IPS DF 4.7 (cell line): ENCODE measurements around the gene VAV3.
"Not testable (repeated sequence)": the region's sequence is repeated elsewhere in the genome, so short reads cannot be mapped to it uniquely, and the experiment has no call there.

Source experiments
- DNase-seq: peaks from one replicate; pipeline ENCODE4 v3.0.0-alpha.2; 2013; ENCODE audit warnings: low spot score; ENCODE audit errors: extremely low read depth

The VAV3 gene

DNA sequence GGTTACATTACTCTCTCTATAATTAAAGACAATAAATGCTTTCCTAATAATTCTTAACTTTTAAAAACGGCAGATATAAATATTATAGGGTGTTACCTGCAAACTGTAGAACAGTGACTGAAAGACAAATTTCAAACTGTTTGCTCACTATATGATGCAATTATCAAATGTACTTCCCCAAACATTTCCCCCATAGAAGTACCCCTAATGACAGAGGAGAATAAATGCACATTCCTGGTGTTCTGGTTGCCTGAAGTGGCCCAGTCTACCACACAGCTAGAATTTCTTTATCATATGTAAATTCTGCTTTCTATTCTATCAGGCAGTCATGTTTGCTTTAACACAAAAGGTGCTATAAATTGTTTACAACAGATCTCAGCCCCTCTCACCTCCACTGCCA is 70.4 kb downstream of the VAV3 start:
- DNase-seq: no peak

DNA sequence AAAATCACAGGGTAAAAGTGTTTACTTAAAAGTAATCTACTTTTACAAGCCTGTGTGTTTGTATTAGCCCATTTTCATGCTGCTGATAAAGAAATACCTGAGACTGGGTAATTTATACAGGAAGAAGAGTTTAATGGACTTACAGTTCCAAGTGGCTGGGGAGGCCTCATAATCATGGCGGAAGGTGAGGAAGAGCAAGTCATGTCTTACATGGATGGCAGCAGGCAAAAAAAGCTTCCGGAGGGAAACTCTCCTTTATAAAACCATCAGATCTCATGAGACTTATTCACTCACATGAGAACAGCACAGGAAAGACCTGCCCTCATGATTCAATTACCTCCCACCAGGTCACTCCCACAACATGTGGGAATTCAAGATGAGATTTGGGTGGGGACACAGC is 71.6 kb downstream of the VAV3 start:
- DNase-seq: not testable (repeated sequence)

DNA sequence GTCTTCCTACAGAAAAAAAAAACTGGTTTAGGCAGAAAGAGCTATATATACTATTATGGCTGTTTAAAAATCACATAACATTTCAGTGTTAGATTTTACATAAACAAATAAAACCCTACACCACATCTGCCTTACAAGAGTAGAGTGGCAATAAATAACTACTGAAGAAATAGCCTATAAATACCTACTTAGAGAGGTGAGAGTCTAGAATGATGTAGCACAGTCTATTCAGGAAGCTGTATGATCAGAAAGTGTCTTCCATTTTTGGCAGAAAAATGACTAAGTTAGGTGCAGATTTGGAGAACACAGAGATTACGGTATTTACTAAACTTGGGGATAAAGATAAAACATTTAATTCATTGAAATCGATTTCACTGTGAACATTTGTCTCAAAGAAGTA is 75.5 kb downstream of the VAV3 start:
- no peak for DNase-seq

DNA sequence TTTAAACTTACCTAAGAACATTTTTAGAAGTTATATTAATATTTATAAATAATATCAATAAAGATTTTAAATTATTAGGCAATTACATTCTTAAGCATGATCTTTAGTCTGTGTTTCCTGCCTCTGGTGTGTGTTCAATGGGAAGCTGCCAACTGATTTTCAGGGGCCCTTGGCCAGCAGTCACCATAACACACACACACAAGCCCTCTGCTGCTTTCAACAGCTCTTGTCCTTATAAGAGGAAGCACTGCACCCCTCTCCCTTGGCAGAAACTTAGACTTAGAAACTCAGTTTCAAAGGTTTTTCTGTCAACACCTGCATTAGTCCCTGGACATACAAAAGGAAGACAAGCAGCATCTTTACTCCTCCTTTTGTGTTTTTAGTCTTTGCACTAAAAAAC is 81.4 kb downstream of the VAV3 start:
- DNase-seq: no peak

DNA sequence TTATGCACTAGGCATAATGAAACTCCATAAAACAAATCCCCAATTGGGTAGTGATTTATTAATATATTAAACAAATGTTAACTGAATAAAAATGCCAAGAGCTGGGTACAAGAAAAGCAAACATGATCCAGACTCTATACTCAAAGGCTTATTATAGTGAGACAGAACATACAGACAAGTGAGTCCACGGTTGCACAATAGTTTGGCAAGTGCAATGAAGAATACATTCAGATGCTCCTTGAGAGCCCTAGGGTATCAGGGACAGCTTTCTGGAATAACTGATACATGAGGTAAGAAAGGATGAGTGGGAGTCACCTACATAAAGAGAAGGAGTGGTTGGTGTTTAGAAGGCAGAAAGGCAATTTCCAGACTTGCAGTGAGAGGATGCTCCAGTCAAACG is 85.1 kb downstream of the VAV3 start:
- DNase-seq: no peak

DNA sequence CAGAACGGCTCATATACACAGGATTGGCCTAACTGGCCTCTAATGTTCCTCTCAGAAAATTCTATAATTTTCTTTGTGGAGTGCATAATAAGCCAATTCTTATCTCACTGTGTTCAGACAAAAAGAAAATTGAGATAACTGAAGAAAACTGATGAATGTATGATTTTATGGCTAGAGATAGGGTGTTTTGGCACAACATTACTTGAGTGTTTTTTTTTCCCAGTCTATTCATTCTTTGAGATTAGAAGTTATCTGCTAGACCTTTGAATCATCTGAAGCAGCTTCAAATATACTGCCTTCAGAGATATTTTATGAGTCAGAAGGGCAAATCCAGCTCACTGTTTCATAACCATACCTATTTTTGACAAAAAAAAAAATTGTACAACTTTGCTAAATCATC is 85.6 kb downstream of the VAV3 start:
- no peak for DNase-seq

DNA sequence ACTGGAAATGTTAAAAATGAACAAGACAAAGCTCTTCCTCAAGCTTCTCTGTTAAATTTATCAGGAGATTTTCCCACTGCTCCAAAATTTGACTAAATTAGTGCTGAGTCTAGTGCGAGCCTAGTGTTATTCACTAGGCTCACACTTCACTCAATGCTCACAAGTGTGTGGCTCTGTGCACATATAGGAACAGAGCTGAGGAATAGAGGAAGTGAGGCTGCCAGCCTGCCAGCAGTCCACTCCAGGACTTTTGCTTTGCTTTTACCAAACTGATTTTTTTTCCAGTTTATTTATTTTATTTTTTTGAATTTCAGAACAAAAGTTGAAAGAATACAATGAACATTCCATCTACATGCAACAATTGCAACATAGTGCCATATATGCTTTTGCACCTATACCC is 87.2 kb downstream of the VAV3 start:
- DNase-seq: no peak

DNA sequence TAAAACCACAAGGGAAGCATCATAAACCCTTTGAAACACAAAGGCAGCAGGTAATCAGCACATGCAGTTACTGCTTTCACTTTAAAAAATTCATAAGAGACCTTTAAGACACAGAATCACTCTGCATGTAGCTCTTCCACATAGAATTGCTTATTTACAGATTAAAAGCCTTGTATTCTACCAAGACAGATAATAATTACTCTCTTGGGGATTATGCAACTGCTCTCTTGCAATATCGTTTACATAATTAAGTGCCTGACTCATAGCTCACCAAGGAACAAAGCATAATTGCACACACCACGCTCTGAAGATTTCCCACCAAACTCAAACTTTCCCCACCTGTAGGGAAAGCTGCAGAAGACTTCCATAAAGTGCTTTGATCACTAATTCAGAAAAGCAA is 87.9 kb downstream of the VAV3 start:
- DNase-seq: no peak

DNA sequence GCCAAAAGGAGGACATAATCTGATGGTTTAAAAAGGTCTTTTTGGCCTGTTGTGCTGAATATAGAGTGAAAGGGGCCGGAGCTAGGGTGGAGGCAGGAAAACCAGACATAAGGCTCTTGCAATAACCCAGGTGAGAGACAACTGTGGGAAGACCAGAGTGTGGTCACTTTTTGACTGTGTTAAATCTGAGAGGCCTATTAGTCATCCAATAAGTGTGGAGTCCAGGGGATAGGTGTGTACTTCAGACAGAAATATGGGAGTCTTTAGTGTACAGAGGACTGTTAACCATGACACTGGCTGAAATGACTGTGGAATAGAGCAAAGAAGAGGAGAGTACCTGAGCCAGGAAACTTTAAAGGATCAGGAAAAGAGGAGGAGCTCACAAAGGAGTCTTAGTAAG is 89.3 kb downstream of the VAV3 start:
- no peak for DNase-seq

DNA sequence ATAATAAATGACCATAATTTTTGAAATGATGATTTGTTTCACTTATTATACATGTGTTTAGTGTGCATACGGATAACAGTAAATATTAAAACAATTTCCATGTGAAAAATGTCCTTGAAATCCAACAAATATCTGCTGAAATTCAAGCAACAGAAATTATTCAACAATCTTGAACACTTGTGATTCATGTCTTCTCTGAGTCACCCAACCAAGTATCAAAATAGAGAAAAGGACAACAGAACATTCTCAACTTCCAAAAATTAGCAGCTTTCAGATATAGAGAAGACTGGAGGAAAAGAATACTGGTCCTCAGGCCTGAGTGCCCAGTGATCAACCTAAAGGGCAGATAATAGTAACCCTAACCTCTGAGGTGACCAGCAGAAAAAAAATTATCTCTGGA is 90.8 kb downstream of the VAV3 start:
- DNase-seq: no peak

DNA sequence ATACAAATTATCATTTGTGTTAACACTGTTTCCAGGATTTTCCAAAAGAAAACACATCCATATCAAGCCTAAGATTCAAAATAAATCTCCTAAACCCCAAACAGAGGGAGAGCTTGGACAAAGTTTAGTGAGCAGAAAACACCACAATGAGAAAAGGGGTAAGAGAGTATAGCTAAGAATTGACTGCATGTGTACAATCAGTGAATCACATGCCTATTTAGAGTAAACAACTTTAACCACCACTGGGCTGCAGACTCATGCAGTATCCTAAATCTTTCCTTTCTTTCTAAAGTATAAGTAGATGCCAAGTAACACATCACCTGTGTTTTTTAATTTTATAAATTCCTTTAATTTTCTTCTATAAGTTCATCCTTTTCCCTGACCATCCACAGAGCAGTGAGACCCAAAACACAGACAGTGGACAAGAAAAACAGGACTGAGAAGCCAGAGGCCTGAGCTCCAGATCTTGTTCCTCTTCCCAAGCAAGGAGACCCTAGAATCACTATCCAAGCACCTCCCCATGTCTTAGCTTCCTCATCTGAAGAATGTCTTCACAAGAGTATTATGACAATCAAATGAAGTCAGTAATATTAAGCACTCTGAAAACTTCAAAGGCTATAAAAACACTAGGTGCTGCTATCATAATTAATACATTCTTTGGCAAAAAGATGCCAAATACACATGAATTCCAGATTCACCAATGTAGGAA is 93.1 kb downstream of the VAV3 start:
- no peak for DNase-seq

DNA sequence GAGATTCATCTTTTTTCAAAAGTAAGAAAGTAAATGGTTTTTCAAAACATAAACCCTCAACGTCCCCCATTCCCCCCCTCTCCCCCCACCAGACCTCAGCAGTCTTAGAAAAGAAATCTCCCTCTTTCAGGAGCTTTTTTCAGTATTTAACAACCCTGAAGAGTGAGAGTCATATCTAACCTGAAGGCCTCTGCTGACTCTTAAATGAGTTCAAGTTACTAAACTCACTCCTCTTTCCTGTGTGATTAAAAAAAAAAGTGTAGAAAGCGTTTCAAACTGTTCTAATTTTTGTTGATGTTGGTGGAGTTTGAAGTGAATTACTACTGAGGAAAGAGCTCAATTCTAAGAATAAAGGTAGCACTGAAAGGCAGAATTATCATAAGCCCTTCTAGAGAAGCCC is 93.7 kb downstream of the VAV3 start:
- no peak for DNase-seq

DNA sequence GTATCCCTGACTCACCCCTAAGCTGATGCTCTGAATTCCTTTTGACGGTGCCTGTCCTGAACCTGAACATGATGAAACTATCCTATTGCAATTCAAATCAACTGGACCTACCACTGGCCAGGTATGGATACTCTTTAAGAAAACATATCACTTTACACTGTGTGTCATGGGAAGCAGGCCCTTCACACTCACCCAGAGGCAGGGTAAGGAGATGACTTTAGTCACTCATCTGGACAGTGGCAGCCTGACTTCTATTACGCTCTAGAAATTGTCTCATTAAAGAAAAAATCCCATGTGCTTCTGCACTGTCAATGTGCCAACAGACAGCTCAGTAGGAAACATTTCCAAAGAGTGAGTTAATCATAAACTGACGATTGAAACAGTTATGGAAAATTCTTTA is 94.3 kb downstream of the VAV3 start:
- no peak for DNase-seq

DNA sequence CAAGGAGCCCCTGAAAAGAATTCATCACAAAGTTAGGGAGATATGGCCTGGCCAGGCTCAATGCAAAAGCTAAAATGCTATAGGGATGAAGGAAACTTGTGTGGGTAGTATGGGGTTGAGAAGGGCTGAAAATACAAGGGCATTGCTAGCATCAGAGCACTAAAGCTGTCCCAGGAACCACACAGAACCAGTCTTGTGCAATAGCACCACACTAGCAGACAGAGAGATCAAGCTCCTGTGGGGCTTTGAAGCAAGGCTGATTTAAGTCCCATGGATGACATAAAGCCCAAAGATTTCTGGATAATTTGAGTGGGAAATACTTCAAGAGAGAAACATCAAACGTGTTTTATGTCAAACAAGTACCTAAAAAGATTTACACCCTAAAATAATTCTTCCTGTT is 97.1 kb downstream of the VAV3 start:
- DNase-seq: no peak

DNA sequence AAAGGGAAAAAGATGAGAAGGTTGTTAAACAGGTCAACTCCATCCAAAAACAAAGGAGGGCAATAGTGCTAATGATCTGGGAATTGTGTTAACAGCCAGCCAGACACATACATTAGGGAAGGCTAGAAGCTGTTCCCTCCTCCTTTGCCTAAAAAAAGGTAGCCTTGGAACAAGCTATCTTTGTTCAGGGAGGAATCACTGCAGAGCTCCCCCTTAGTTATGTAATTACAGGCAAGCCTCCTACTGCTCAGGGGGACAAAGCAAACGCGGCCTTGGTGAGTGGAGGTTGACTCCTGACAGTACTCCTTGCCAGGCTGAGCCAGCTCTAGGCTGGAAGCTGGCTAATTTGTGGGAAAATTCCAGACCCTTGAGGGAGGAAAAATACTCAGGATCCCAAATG is 97.6 kb downstream of the VAV3 start:
- peak; percentile 85 for DNase-seq

DNA sequence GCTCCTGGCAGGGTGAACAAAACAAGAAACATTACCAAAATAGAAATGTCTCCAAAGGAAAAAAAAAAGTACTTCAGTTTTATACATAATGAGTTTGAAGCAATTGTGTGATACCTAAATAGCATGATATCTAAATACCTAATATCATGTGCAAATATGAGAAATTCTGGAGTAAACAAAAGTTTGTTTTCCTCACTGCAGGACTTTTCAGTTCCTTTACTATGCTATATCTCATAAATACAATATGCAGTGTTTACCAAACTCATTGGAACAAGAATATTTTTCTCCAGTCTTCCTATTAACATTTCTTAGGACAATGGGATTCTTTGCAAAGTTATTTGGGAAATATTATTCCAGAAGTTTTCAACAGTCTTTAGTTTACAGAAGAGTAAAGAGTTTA is 98.1 kb downstream of the VAV3 start:
- no peak for DNase-seq

DNA sequence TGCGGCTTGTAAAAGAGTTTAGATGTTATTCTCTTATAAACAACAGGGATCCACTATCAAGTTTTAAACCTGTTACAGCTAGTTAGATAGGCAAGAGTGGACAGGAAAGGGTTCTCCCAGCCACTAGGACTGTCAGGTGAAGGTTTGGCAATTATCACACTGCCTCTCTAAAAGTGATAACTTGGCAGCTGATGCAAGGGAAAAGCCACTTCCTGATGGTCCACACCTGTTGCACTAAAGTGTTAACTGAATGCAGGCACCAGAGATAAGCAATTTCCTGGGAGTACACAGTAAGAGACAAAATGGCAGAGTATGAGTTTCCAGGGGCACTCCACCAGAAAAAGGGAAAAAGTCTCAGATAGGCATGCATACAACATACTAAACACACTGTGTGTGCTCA is 99.4 kb downstream of the VAV3 start:
- DNase-seq: no peak

DNA sequence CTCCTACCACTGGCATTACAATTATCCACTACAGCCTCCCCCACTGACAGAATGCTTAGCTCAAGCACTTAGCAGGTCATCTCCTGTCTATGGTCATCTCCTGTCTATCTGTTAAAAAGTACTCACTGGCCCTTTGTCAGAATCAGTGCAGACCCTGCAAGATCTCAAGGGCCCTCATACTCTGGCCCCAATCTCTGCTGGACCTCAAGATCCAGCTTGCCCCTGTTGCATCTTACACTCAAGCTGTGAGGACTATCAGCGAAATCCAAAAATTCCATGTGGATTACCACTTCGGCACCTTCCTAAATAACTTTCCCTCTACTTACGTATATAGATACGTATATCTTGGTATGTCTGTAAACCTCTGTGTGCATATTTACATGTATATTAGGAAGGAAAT is 101.6 kb downstream of the VAV3 start:
- DNase-seq: no peak

DNA sequence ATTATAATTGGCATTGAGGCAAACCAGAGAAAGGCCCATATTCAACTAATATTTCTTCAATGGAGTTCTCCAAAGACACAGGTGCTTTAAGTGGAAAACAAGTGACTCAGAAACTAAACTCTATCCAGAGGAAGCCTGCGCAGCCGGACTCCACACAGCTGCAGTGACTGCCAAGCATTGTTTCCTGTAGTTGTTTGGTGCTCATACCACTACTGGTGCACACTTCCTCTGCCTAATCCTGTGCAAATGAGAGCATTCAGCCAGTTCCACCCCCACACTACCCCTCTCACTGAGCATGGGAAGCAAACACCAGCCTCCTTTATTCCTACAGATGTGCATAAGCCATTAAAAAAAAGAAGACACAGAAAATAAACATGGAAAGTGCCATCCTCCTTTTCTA is 102.9 kb downstream of the VAV3 start:
- no peak for DNase-seq

DNA sequence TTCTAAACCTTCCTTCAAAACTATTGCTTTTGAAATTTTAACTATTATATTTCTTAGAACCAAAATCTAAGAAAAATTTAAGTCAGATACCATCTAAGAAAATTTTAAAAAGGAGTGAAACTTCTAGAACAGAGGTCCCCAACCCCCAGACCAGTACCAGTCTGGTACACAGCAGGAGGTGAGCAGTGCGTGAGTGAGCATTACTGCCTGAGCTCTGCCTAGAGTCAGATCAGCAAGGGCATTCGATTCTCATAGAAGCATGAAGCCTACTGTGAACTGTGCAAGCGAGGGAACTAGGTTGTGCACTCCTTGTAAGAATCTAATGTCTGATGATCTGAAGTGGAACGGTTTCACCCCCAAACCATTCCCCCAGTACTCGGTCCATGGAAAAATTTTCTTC is 106.7 kb downstream of the VAV3 start:
- no peak for DNase-seq

DNA sequence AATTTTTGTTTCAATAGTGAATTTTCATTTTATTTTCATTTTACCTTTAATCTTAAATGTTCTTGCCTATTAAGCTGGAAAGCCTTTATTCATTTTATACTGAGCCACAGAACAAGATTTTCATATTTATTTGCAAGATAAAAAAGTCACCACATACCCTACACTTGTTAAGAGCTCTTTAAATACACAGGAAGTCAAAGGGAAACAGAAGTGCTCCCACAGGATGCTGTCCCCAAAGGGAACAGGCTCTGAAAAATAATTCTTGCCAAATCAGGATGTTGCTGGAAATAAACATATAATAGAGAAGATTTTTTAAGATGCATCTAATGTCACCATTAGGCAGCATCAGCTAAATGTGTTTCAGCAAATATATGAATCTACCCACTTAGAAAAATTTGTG is 113.6 kb downstream of the VAV3 start:
- no peak for DNase-seq

DNA sequence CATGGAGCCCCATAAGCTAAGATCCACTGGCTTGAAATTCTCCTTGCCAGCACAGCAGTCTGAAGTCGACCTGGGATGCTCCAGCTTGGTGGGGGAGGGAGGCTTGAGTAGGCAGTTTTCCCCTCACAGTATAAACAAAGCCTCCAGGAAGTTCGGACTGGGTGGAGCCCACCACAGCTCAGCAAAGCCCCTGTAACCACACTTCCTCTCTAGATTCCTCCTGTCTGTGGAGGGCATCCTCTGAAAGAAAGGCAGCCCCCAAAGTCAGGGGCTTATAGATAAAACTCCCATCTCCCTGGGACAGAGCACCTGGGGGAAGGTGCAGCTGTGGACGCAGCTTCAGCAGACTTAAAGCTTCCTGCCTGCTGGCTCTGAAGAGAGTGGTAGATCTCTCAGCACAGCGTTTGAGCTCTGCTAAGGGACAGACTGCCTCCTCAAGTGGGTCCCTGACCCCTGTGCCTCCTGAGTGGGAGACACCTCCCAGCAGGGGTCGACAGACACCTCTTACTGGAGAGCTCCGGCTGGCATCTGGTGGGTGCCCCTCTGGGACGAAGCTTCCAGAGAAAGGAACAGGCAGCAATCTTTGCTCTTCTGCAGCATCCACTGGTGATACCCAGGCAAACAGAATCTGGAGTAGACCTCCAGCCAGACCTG is 120.3 kb downstream of the VAV3 start:
- DNase-seq: not testable (repeated sequence)

DNA sequence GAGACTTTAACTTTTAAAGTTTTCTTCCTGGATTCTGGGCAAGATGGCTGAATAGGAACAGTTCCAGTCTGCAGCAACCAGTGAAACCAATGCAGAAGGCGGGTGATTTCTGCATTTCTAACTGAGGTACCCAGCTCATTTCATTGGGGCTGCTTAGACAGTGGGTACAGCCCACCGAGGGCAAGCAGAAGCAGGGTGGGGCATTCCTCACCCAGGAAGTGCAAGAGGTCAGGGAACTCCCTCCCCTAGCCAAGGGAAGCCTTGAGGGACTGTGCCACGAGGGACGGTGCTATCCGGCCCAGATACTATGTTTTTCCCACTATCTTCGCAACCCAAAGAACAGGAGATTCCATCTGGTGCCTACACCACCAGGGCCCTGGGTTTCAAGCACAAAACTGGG is 121.0 kb downstream of the VAV3 start:
- no peak for DNase-seq

DNA sequence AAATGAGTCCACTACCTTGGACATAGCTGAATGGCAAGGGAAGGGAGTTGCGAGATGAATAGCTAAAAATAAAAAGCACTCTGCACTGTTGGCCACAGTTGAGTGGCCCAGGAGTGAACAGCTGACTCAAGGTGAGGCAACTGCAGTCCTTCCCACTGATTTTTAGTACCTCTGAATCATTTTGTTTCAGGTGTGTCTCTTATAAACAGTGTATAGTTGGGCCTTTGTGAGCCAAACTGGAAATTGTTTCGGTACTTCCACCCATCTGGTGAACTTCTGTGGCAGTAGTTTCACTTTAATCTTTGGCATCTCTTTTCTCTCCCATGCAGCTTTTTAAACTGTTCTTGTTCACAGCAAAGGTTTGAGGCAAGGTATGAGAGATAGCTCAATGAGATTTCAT is 122.7 kb downstream of the VAV3 start:
- DNase-seq: no peak
